ENCODE results near the gene OSBPL3. TPM values are rescaled to one million over a fixed set of nuclear protein-coding genes. Genes with fewer than 3 reads are reported as not detected.

The OSBPL3 gene
- total and polyA plus RNA-seq, 2 donors (not counting 3 experiments of a cell fraction or from before 2014, with no cell fraction given), result 7.5 to 27.1 TPM

- ChIA-PET CTCF (interaction anchor here (0.6 to 3.8 kb wide), 4 partner anchors 11 to 61 kb away, joined by 3 to 12 read pairs (median 4); no protein-coding TSS in a partner anchor), POLR2A (no interaction called here)
- TF ChIP-seq MYC (IDR thresholded peaks at IDR 0.05; ENCODE audit: low read depth, low read length), result no peak
- no peak for TF ChIP-seq FOS (IDR thresholded peaks at IDR 0.05; ENCODE audit: borderline replicate concordance, insufficient read depth, low read length)
- no peak for TF ChIP-seq CTCF (IDR thresholded peaks at IDR 0.05; ENCODE audit: extremely low read depth in 1 of 2, insufficient read depth in 1 of 2, low read depth in 1 of 2, low read length in 2 of 2)
- TF ChIP-seq POLR2AphosphoS5 (IDR thresholded peaks at IDR 0.05; ENCODE audit: insufficient read depth, low read depth, low read length), result no peak
- no peak for TF ChIP-seq GATA2 (IDR thresholded peaks at IDR 0.05; ENCODE audit: insufficient read depth, insufficient read length, low read depth, low read length)
- TF ChIP-seq JUN (IDR thresholded peaks at IDR 0.05; ENCODE audit: borderline replicate concordance, insufficient read depth, insufficient read length, low read depth), result no peak
- TF ChIP-seq, protein P1, sequence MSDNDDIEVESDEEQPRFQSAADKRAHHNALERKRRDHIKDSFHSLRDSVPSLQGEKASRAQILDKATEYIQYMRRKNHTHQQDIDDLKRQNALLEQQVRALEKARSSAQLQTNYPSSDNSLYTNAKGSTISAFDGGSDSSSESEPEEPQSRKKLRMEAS (IDR thresholded peaks at IDR 0.05; ENCODE audit: insufficient read depth, insufficient read length), result no peak
- TF ChIP-seq EZH2 (IDR thresholded peaks at IDR 0.05; ENCODE audit: borderline replicate concordance, low read depth, low read length, severe bottlenecking), result no peak
- TF ChIP-seq POLR2A (IDR thresholded peaks at IDR 0.05; ENCODE audit: low read depth, low read length), result no peak
- no peaks in the 10 kb centered on the region for H4K20me1 ChIP-seq (replicated peaks; ENCODE audit: control insufficient read depth, extremely low read depth, insufficient read depth, low read length)
- H3K9me3 ChIP-seq (replicated peaks; ENCODE audit: control insufficient read depth, insufficient read depth, low read length), result no peaks in the 10 kb centered on the region
- no peaks in the 10 kb centered on the region for H3K36me3 ChIP-seq (ENCODE audit: control insufficient read depth in 2 of 2, extremely low read depth in 1 of 2, insufficient read depth in 2 of 2, low read length in 2 of 2)
- H3K79me2 ChIP-seq (ENCODE audit: control insufficient read depth, insufficient read depth, low read length), result no peaks in the 10 kb centered on the region
- intact Hi-C loops (cut with micrococcal nuclease), result no loop called here
- no TSS peak for BruUV-seq (replicated peaks)
- H3K9me1 ChIP-seq (replicated peaks; ENCODE audit: control insufficient read depth, extremely low read depth, insufficient read depth, low read length), result no peaks in the 10 kb centered on the region
- no peaks in the 10 kb centered on the region for H3K27me3 ChIP-seq (ENCODE audit: control insufficient read depth in 2 of 2, insufficient read depth in 2 of 2, low read length in 2 of 2)
- no peak overlapping the region for H3K4me2 ChIP-seq (ENCODE audit: insufficient read depth, low read length)
- DNase-seq (ENCODE audit: low read depth, low spot score) (no peak), FAIRE-seq (no peak)
- H3K4me3 ChIP-seq (replicated peaks in 1 of 3; ENCODE audit: insufficient read depth in 1 of 3, low read depth in 1 of 3, low read length in 3 of 3), result no peak overlapping the region
- H3K9ac ChIP-seq (replicated peaks; ENCODE audit: extremely low read depth, insufficient read depth, low read length), result no peak overlapping the region
- dilution Hi-C loops (cut with MboI; ENCODE audit: extremely low pct_ligation_motif_present, low sequenced_read_pairs), result no loop called here
- no peak overlapping the region for H3K27ac ChIP-seq (ENCODE audit: insufficient read depth, low read depth, low read length)
- peaks cover 14% of the 10 kb centered on the region for H3K4me1 ChIP-seq (ENCODE audit: control insufficient read depth, extremely low read depth, insufficient read depth, low read length)
- no peak overlapping the region for H2AFZ ChIP-seq (ENCODE audit: low read depth, low read length)
Measured at GRCh38 chr7:24833549-24833948, 146.4 kb downstream of the OSBPL3 start.

All from endothelial cell of umbilical vein (primary cell).